HEK293 (cell line): ENCODE results near the gene CNOT4.

ENCODE experiments used
- CTCF ChIP-seq: fragments of 450-650 bp; formaldehyde crosslinking; IDR thresholded peaks from 2 replicates; pipeline ENCODE4 v1.5.1; 2016; ENCODE audit warnings: missing biosample characterization, missing genetic modification characterization
- GLI4 ChIP-seq: fragments of 450-650 bp; formaldehyde crosslinking; IDR thresholded peaks from 2 replicates; pipeline ENCODE4 v1.5.1; 2016; ENCODE audit warnings: missing biosample characterization, missing genetic modification characterization
- MYNN ChIP-seq: fragments of 450-650 bp; formaldehyde crosslinking; IDR thresholded peaks from 2 replicates; pipeline ENCODE4 v1.5.1; 2016; ENCODE audit warnings: missing biosample characterization, missing genetic modification characterization, borderline replicate concordance
- ZNF391 ChIP-seq: fragments of 450-650 bp; formaldehyde crosslinking; IDR thresholded peaks from 2 replicates; pipeline ENCODE4 v1.5.1; 2016; ENCODE audit warnings: low read depth, missing biosample characterization, missing genetic modification characterization, borderline replicate concordance
- ZNF416 ChIP-seq: fragments of 450-650 bp; formaldehyde crosslinking; IDR thresholded peaks from 2 replicates; pipeline ENCODE4 v1.5.1; 2016; ENCODE audit warnings: missing biosample characterization, missing genetic modification characterization
- ZNF449 ChIP-seq: fragments of 450-650 bp; formaldehyde crosslinking; IDR thresholded peaks from 2 replicates; pipeline ENCODE4 v1.5.1; 2017; ENCODE audit warnings: missing biosample characterization, mild to moderate bottlenecking, missing genetic modification characterization, moderate library complexity
- ZNF558 ChIP-seq: fragments of 450-650 bp; formaldehyde crosslinking; IDR thresholded peaks from 2 replicates; pipeline ENCODE4 v1.5.1; 2016; ENCODE audit warnings: missing biosample characterization, missing genetic modification characterization
- ZNF777 ChIP-seq: fragments of 450-650 bp; formaldehyde crosslinking; IDR thresholded peaks from 2 replicates; pipeline ENCODE4 v1.5.1; 2017; ENCODE audit warnings: missing biosample characterization, missing genetic modification characterization, borderline replicate concordance
- ZNF792 ChIP-seq: fragments of 450-650 bp; formaldehyde crosslinking; IDR thresholded peaks from 2 replicates; pipeline ENCODE4 v1.5.1; 2016; ENCODE audit warnings: missing biosample characterization, missing genetic modification characterization

GRCh38 chr7:135337977-135338550, 171.8 kb downstream of the CNOT4 start:
- TF ChIP-seq ZNF449 (tag by site-specific recombination) (no peak), ZNF416 (tag by site-specific recombination) (no peak), ZNF777 (tag by site-specific recombination) (no peak), CTCF (tag by site-specific recombination) (no peak), MYNN (tag by site-specific recombination) (no peak), ZNF391 (tag by site-specific recombination) (no peak), ZNF792 (tag by site-specific recombination) (no peak), ZNF558 (no peak), GLI4 (no peak)
